ENCODE measurements around the gene ZDHHC11B.

The ZDHHC11B gene

GRCh38 chr5:664994-665360 lies 119.6 kb downstream of the ZDHHC11B start:
- H3K4me3 ChIP-seq (ENCODE audit: low read length, poor library complexity, severe bottlenecking), result no peak overlapping the region
- H4K20me1 ChIP-seq (ENCODE audit: insufficient read depth, low read length, poor library complexity, severe bottlenecking), result no peaks in the 10 kb centered on the region
- H3F3A ChIP-seq (ENCODE audit: low read depth), result peaks cover 4% of the 10 kb centered on the region; the same call in 1 of the 2 replicates
- peaks cover 4% of the 10 kb centered on the region for H3K4me1 ChIP-seq (ENCODE audit: insufficient read depth, low read length, poor library complexity, severe bottlenecking)
- no peaks in the 10 kb centered on the region for H3K9me3 ChIP-seq (ENCODE audit: insufficient read depth, low read depth, low read length)
- no peaks in the 10 kb centered on the region for H3K79me2 ChIP-seq (ENCODE audit: insufficient read depth, low read length)
- H3K36me3 ChIP-seq (ENCODE audit: insufficient read depth, low read length), result peaks cover 28% of the 10 kb centered on the region; the same call in 1 of the 2 replicates
- H3K27me3 ChIP-seq (ENCODE audit: insufficient read depth, low read length, poor library complexity, severe bottlenecking), result no peaks in the 10 kb centered on the region
- H3K4me2 ChIP-seq (ENCODE audit: low read depth, low read length, poor library complexity, severe bottlenecking), result no peak overlapping the region
- H3K9ac ChIP-seq (ENCODE audit: low read depth, low read length, poor library complexity, severe bottlenecking), result no peak overlapping the region
- H2AFZ ChIP-seq (ENCODE audit: low read length), result no peak overlapping the region
- no peaks in the 10 kb centered on the region for H3K9me2 ChIP-seq (replicated peaks; ENCODE audit: low read depth, low read length)
- TF ChIP-seq, protein P1, sequence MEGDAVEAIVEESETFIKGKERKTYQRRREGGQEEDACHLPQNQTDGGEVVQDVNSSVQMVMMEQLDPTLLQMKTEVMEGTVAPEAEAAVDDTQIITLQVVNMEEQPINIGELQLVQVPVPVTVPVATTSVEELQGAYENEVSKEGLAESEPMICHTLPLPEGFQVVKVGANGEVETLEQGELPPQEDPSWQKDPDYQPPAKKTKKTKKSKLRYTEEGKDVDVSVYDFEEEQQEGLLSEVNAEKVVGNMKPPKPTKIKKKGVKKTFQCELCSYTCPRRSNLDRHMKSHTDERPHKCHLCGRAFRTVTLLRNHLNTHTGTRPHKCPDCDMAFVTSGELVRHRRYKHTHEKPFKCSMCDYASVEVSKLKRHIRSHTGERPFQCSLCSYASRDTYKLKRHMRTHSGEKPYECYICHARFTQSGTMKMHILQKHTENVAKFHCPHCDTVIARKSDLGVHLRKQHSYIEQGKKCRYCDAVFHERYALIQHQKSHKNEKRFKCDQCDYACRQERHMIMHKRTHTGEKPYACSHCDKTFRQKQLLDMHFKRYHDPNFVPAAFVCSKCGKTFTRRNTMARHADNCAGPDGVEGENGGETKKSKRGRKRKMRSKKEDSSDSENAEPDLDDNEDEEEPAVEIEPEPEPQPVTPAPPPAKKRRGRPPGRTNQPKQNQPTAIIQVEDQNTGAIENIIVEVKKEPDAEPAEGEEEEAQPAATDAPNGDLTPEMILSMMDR (conservative IDR thresholded peaks at IDR 0.05; ENCODE audit: low read length), result no peak
- no peak for TF ChIP-seq EZH2phosphoT487 (IDR thresholded peaks at IDR 0.05; ENCODE audit: borderline replicate concordance)

DNA sequence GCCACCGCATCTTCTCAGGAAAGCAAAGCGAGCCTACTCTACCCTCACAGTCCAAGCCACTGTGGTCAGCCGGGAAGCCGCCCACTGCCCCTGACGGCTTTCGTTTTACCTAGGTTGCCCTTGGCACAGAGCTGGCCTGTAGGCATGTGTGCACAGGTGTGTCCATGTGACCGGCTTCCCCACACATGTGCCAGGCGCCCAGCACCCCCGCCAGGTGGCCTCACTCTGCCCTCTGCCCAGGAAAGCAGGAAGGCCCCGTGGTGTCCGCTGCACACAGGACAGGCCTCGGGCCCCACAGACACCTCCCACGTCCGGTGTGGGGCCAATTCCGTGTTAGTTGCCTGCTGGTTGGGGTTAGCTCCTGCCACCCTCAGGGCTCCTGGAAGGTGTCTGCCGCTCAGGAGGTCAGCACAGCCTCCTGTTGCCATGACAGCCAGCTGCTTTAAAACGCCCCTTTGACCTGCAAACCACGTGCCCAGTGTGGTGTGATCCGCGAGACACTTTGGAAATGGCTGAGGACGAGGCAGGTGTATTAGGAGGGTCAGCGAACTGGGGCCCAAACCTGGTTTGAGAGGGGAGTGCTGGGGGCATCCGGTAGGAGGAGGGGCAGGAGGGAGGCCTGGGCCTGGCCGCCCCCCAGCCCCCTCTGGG lies 120.1 kb downstream of the ZDHHC11B start:
- Histone ChIP-seq H3K9ac (ENCODE audit: low read depth, low read length, poor library complexity, severe bottlenecking) (no peak overlapping the region), H3K9me3 (ENCODE audit: insufficient read depth, low read depth, low read length) (no peaks in the 10 kb centered on the region), H3K4me1 (ENCODE audit: insufficient read depth, low read length, poor library complexity, severe bottlenecking) (peaks cover 4% of the 10 kb centered on the region), H3K4me2 (ENCODE audit: low read depth, low read length, poor library complexity, severe bottlenecking) (no peak overlapping the region), H3K36me3 (ENCODE audit: insufficient read depth, low read length) (peaks cover 33% of the 10 kb centered on the region; the same call in 1 of the 2 replicates), H3K27me3 (ENCODE audit: insufficient read depth, low read length, poor library complexity, severe bottlenecking) (no peaks in the 10 kb centered on the region), H3K9me2 (replicated peaks; ENCODE audit: low read depth, low read length) (no peaks in the 10 kb centered on the region), H2AFZ (ENCODE audit: low read length) (no peak overlapping the region), H3K79me2 (ENCODE audit: insufficient read depth, low read length) (no peaks in the 10 kb centered on the region), H4K20me1 (ENCODE audit: insufficient read depth, low read length, poor library complexity, severe bottlenecking) (no peaks in the 10 kb centered on the region), H3K4me3 (ENCODE audit: low read length, poor library complexity, severe bottlenecking) (no peak overlapping the region), H3F3A (ENCODE audit: low read depth) (peaks cover 4% of the 10 kb centered on the region; the same call in 1 of the 2 replicates)
- TF ChIP-seq, protein P1 (conservative IDR thresholded peaks at IDR 0.05; ENCODE audit: low read length), result no peak
- TF ChIP-seq EZH2phosphoT487 (IDR thresholded peaks at IDR 0.05; ENCODE audit: borderline replicate concordance), result no peak

- no peak overlapping the region for H3K4me3 ChIP-seq (ENCODE audit: low read length, poor library complexity, severe bottlenecking)
- peaks cover 34% of the 10 kb centered on the region; the same call in 1 of the 2 replicates for H3K36me3 ChIP-seq (ENCODE audit: insufficient read depth, low read length)
- no peak for TF ChIP-seq EZH2phosphoT487 (IDR thresholded peaks at IDR 0.05; ENCODE audit: borderline replicate concordance)
- TF ChIP-seq, protein P1 (conservative IDR thresholded peaks at IDR 0.05; ENCODE audit: low read length), result no peak; the same call in 1 of the 2 replicates
- H4K20me1 ChIP-seq (ENCODE audit: insufficient read depth, low read length, poor library complexity, severe bottlenecking), result no peaks in the 10 kb centered on the region
- no peak overlapping the region for H2AFZ ChIP-seq (ENCODE audit: low read length)
- peaks cover 4% of the 10 kb centered on the region; the same call in 1 of the 2 replicates for H3F3A ChIP-seq (ENCODE audit: low read depth)
- no peak overlapping the region for H3K4me2 ChIP-seq (ENCODE audit: low read depth, low read length, poor library complexity, severe bottlenecking)
- no peak overlapping the region for H3K9ac ChIP-seq (ENCODE audit: low read depth, low read length, poor library complexity, severe bottlenecking)
- no peaks in the 10 kb centered on the region for H3K9me3 ChIP-seq (ENCODE audit: insufficient read depth, low read depth, low read length)
- no peaks in the 10 kb centered on the region for H3K9me2 ChIP-seq (replicated peaks; ENCODE audit: low read depth, low read length)
- H3K79me2 ChIP-seq (ENCODE audit: insufficient read depth, low read length), result no peaks in the 10 kb centered on the region
- H3K4me1 ChIP-seq (ENCODE audit: insufficient read depth, low read length, poor library complexity, severe bottlenecking), result peaks cover 4% of the 10 kb centered on the region
- H3K27me3 ChIP-seq (ENCODE audit: insufficient read depth, low read length, poor library complexity, severe bottlenecking), result no peaks in the 10 kb centered on the region
Observed at GRCh38 chr5:663436-664342, 120.8 kb downstream of the ZDHHC11B start.

Measured in Loucy (cell line).